OCI-LY7 (cell line): ENCODE data around the gene ADO. TPM values are rescaled to one million over a fixed set of nuclear protein-coding genes. Genes with fewer than 3 reads are reported as not detected.

ENCODE experiments used
- BruUV-seq: library from RNA; stranded (reverse); fragments of 400-500 nt; replicated peaks from 2 replicates; lab custom pipeline; 2021; lab: Mats Ljungman, UMichigan
- CTCF ChIA-PET: fragments of 300-600 bp; sonication (Branson Sonifier 250); formaldehyde crosslinking; loops from one replicate; lab custom pipeline; 2022; ENCODE audit warnings: antibody characterized with exemption; ENCODE audit not compliant: unreplicated experiment; lab: Charles Lee
- POLR2A ChIA-PET: fragments of 300-600 bp; sonication (Branson Sonifier 250); formaldehyde crosslinking; loops from one replicate; lab custom pipeline; 2022; ENCODE audit warnings: antibody characterized with exemption; lab: Charles Lee
- DNase-seq: peaks from one replicate; pipeline ENCODE4 v3.0.0-alpha.2; 2015; ENCODE audit warnings: low spot score
- H2AFZ ChIP-seq: fragments of 200-600 bp; sonication (generic), shearing (Covaris generic); 2 replicates; pipeline ENCODE4 v1.6.1; 2014; ENCODE audit warnings: mild to moderate bottlenecking, antibody characterized with exemption, low read length, moderate library complexity
- H3K27ac ChIP-seq: fragments of 200-600 bp; sonication (generic); 2 replicates; pipeline ENCODE4 v1.5.1; 2014; ENCODE audit warnings: mixed run types, low read depth, mild to moderate bottlenecking, moderate library complexity, low read length, inconsistent platforms; ENCODE audit not compliant: poor library complexity, severe bottlenecking
- H3K36me3 ChIP-seq: fragments of 200-600 bp; sonication (generic); 2 replicates; pipeline ENCODE4 v1.6.1; 2014; ENCODE audit warnings: mild to moderate bottlenecking, antibody characterized with exemption, low read length, moderate library complexity, mixed read lengths; ENCODE audit not compliant: insufficient read depth
- H3K4me1 ChIP-seq: fragments of 200-600 bp; sonication (generic); 2 replicates; pipeline ENCODE4 v1.5.1; 2014; ENCODE audit warnings: mild to moderate bottlenecking, low read length; ENCODE audit not compliant: insufficient read depth, poor library complexity, severe bottlenecking
- H3K4me2 ChIP-seq: fragments of 200-600 bp; sonication (generic); 2 replicates; pipeline ENCODE4 v1.6.1; 2014; ENCODE audit warnings: mild to moderate bottlenecking, low read length
- H3K4me3 ChIP-seq: fragments of 200-600 bp; sonication (generic); 2 replicates; pipeline ENCODE4 v1.5.1; 2014; ENCODE audit warnings: mild to moderate bottlenecking, low read depth, low read length; ENCODE audit not compliant: poor library complexity, severe bottlenecking
- H3K79me2 ChIP-seq: fragments of 200-600 bp; sonication (generic); 2 replicates; pipeline ENCODE4 v1.6.1; 2016; ENCODE audit warnings: low read depth, mild to moderate bottlenecking, low read length, moderate library complexity, mixed read lengths; ENCODE audit not compliant: insufficient read depth
- H3K9me2 ChIP-seq: fragments of 200-600 bp; sonication (generic); 2 replicates; pipeline ENCODE4 v1.6.1; 2016; ENCODE audit warnings: mild to moderate bottlenecking, low read length, mixed read lengths; ENCODE audit not compliant: insufficient read depth
- H3K9me3 ChIP-seq: fragments of 200-600 bp; sonication (generic); 2 replicates; pipeline ENCODE4 v1.6.1; 2014; ENCODE audit warnings: mild to moderate bottlenecking, mixed run types, low read length, mixed read lengths
- H4K20me1 ChIP-seq: fragments of 200-600 bp; sonication (generic); 2 replicates; pipeline ENCODE4 v1.6.1; 2014; ENCODE audit warnings: mild to moderate bottlenecking, antibody characterized with exemption, low read length, moderate library complexity, mixed read lengths; ENCODE audit not compliant: insufficient read depth
- EZH2phosphoT487 ChIP-seq: fragments of 200-600 bp; sonication (generic); IDR thresholded peaks from 2 replicates; pipeline ENCODE4 v1.6.1; 2018; ENCODE audit warnings: low read depth, borderline replicate concordance, mild to moderate bottlenecking, mixed run types, antibody characterized with exemption, low read length, moderate library complexity, mixed read lengths
- intact Hi-C: fragments of 100-400 bp; cut with micrococcal nuclease; formaldehyde crosslinking; loops from one replicate; pipeline ENCODE4 v1.10.0; 2022; ENCODE audit not compliant: unreplicated experiment
- total RNA-seq, 2 experiments: library from RNA; depleted of rRNA in 1 of 2; stranded (reverse); fragments of >200 nt in 1 of 2; shearing (Covaris generic) in 1 of 2; gene quantifications; 2 replicates each; pipeline ENCODE4 v1.2.3, GENCODE V29; 2014 to 2022
- TF ChIP-seq, protein P1 (sequence below): fragments of 200-600 bp; sonication (generic); conservative IDR thresholded peaks from 2 replicates; pipeline ENCODE4 v1.5.1; 2014; ENCODE audit warnings: mild to moderate bottlenecking, antibody characterized with exemption, low read length, moderate library complexity, mixed read lengths

ADO gene
- total RNA-seq, 2 experiments from 2014 or later: 30.3 to 43.1 TPM

DNA sequence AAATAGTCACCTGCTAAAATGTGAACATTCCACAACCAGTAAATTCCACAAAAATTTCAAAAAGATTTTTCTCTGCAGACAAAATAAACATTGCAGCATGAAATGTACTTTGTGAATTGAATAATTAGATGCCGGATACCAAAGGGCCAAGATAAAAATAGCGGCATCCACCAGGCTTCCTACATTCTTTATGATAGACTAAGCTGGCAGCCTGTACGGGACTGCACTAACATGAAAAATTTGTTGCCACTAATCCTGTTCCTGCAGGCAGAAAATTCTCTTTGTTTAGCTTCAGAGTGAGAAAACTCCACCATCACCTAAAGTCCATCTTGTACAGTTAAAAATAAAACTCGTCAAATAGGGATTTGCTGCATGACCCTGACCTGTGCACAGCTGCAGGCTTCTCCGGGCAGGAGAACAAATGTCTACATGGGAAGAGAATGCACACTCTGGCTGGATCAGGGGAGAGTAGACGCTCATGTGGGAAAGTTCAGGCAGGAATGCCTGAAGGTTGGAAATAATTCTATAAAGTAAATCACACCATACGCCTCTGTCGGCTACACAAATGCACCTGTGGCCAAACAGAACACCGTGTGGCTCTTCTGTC lies 15.6 kb upstream of the ADO start:
- no peaks in the 10 kb centered on the region for H3K4me1 ChIP-seq
- no peak overlapping the region for H3K4me2 ChIP-seq
- H3K79me2 ChIP-seq: no peaks in the 10 kb centered on the region
- TF ChIP-seq EZH2phosphoT487: no peak
- TF ChIP-seq, protein P1, sequence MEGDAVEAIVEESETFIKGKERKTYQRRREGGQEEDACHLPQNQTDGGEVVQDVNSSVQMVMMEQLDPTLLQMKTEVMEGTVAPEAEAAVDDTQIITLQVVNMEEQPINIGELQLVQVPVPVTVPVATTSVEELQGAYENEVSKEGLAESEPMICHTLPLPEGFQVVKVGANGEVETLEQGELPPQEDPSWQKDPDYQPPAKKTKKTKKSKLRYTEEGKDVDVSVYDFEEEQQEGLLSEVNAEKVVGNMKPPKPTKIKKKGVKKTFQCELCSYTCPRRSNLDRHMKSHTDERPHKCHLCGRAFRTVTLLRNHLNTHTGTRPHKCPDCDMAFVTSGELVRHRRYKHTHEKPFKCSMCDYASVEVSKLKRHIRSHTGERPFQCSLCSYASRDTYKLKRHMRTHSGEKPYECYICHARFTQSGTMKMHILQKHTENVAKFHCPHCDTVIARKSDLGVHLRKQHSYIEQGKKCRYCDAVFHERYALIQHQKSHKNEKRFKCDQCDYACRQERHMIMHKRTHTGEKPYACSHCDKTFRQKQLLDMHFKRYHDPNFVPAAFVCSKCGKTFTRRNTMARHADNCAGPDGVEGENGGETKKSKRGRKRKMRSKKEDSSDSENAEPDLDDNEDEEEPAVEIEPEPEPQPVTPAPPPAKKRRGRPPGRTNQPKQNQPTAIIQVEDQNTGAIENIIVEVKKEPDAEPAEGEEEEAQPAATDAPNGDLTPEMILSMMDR: no peak
- no peaks in the 10 kb centered on the region for H3K9me3 ChIP-seq
- H3K4me3 ChIP-seq: no peak overlapping the region
- intact Hi-C loops: no loop called here
- DNase-seq: no peak
- BruUV-seq: no TSS peak
- no peaks in the 10 kb centered on the region for H3K9me2 ChIP-seq
- no peak overlapping the region for H3K27ac ChIP-seq
- ChIA-PET CTCF (no interaction called here), POLR2A (no interaction called here)
- no peaks in the 10 kb centered on the region for H3K36me3 ChIP-seq
- H2AFZ ChIP-seq: no peak overlapping the region
- no peaks in the 10 kb centered on the region for H4K20me1 ChIP-seq

DNA sequence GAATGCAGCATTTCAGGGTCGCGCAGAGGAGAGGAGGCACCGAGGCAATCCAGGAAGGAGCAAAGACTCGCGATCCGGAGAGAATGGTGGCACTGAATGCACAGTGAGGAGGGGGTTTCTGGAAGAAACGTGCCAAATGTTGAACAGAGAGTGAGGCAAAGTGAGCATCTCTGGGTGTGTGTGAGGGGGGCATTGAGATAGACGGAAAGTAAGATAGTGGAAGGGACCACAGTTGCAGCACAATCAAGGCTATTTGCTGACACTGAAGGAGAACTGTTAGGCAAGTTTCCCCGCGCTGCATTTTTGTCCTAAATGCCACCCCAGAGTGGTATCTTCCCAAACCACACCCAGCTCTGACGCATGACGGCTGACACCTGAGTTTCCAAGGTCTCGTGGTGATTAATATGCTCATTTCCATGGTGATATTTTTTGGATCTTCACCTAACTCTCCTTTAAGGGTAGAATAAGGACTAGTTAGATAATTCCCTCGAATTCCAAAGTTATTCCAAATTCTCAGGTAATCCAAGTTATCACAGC lies 14.4 kb upstream of the ADO start:
- POLR2A ChIA-PET: interaction anchor here (0.6 to 0.7 kb wide), 2 partner anchors 10 to 228 kb away, joined by 3 read pairs; no protein-coding TSS in a partner anchor
- BruUV-seq: no TSS peak
- Histone ChIP-seq H4K20me1 (no peaks in the 10 kb centered on the region), H3K4me2 (no peak overlapping the region), H2AFZ (no peak overlapping the region), H3K9me2 (no peaks in the 10 kb centered on the region), H3K9me3 (no peaks in the 10 kb centered on the region), H3K4me1 (no peaks in the 10 kb centered on the region), H3K79me2 (no peaks in the 10 kb centered on the region), H3K36me3 (no peaks in the 10 kb centered on the region), H3K4me3 (no peak overlapping the region), H3K27ac (no peak overlapping the region)
- CTCF ChIA-PET: no interaction called here
- TF ChIP-seq, protein P1: no peak
- TF ChIP-seq EZH2phosphoT487: no peak
- intact Hi-C loops: no loop called here
- DNase-seq: no peak

DNA sequence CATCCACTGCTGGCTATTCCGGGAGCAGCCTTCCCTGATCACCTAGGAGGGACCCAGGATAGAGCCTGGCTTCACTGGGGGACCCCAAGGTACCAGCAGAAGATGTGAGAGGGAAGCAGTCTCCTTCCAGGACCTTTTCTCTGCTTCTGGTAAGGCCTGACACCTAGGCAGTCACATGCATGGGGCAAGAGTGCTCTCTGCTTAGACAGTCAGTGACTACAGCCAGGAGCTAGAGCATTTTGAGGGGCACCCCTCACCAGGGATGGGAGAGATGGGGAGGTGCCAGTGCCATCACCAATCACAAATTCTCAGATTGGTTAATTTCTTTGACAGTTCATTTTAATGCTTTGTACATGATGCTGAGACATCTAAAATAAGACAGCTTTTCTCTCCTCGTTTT lies 13.9 kb upstream of the ADO start:
- Histone ChIP-seq H3K4me1 (no peaks in the 10 kb centered on the region), H3K36me3 (no peaks in the 10 kb centered on the region), H3K4me2 (no peak overlapping the region), H2AFZ (no peak overlapping the region), H3K79me2 (no peaks in the 10 kb centered on the region), H3K9me2 (no peaks in the 10 kb centered on the region), H3K9me3 (no peaks in the 10 kb centered on the region), H3K4me3 (no peak overlapping the region), H4K20me1 (no peaks in the 10 kb centered on the region), H3K27ac (no peak overlapping the region)
- no TSS peak for BruUV-seq
- ChIA-PET CTCF (no interaction called here), POLR2A (interaction anchor here (0.6 kb wide), 1 partner anchor 228 kb away, joined by 3 read pairs; no protein-coding TSS in a partner anchor)
- intact Hi-C loops: no loop called here
- DNase-seq: no peak
- no peak for TF ChIP-seq EZH2phosphoT487
- TF ChIP-seq, protein P1: no peak
